ENCODE measurements around the gene NQO1. TPM values are rescaled to one million over a fixed set of nuclear protein-coding genes. Genes with fewer than 3 reads are reported as not detected.

Gene NQO1
- total and polyA plus RNA-seq, 9 of the 15 experiments (the other 6 are each of a cell fraction or from before 2014, with no cell fraction given): 96.7 to 198 (median 122) TPM

GRCh38 chr16:69761983-69762813 lies 35.8 kb upstream of the NQO1 start, which contains the start of gene WWP2 (continued):
- TF ChIP-seq SFPQ (IDR thresholded peaks at IDR 0.05; ENCODE audit: low read depth, low read length): no peak
- no peak for TF ChIP-seq GATAD2A (IDR thresholded peaks at IDR 0.05)
- peak; percentile 26 for TF ChIP-seq ASH1L (IDR thresholded peaks at IDR 0.05; ENCODE audit: borderline replicate concordance, low read depth, partially characterized antibody)
- TF ChIP-seq SAP30 (IDR thresholded peaks at IDR 0.05; ENCODE audit: borderline replicate concordance, insufficient read depth, low read depth, low read length, poor library complexity, severe bottlenecking): peak; percentile 72
- no peak for TF ChIP-seq NELFE (IDR thresholded peaks at IDR 0.05; ENCODE audit: insufficient read depth, insufficient read length)
- TF ChIP-seq ZNF263 (CRISPR knock-in tag; IDR thresholded peaks at IDR 0.05; ENCODE audit: borderline replicate concordance): no peak
- no peak for TF ChIP-seq KHSRP (IDR thresholded peaks at IDR 0.05)
- no peak for TF ChIP-seq RBM22 (IDR thresholded peaks at IDR 0.05; ENCODE audit: low read depth, low read length, poor library complexity, severe bottlenecking)
- TF ChIP-seq, protein P1, sequence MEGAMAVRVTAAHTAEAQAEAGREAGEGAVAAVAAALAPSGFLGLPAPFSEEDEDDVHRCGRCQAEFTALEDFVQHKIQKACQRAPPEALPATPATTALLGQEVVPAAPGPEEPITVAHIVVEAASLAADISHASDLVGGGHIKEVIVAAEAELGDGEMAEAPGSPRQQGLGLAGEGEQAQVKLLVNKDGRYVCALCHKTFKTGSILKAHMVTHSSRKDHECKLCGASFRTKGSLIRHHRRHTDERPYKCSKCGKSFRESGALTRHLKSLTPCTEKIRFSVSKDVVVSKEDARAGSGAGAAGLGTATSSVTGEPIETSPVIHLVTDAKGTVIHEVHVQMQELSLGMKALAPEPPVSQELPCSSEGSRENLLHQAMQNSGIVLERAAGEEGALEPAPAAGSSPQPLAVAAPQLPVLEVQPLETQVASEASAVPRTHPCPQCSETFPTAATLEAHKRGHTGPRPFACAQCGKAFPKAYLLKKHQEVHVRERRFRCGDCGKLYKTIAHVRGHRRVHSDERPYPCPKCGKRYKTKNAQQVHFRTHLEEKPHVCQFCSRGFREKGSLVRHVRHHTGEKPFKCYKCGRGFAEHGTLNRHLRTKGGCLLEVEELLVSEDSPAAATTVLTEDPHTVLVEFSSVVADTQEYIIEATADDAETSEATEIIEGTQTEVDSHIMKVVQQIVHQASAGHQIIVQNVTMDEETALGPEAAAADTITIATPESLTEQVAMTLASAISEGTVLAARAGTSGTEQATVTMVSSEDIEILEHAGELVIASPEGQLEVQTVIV (CRISPR knock-in tag; IDR thresholded peaks at IDR 0.05; ENCODE audit: borderline replicate concordance): no peak
- TF ChIP-seq TRIM24 (IDR thresholded peaks at IDR 0.05): 0 out of 4 replicates have a peak, but pooled peaks of 1 of the 2 experiments have one; percentile 23
- TF ChIP-seq AFF4 (CRISPR knock-in tag; IDR thresholded peaks at IDR 0.05): no peak
- no peak for TF ChIP-seq HES1 (IDR thresholded peaks at IDR 0.05; ENCODE audit: low read depth)
- TF ChIP-seq, protein P2, sequence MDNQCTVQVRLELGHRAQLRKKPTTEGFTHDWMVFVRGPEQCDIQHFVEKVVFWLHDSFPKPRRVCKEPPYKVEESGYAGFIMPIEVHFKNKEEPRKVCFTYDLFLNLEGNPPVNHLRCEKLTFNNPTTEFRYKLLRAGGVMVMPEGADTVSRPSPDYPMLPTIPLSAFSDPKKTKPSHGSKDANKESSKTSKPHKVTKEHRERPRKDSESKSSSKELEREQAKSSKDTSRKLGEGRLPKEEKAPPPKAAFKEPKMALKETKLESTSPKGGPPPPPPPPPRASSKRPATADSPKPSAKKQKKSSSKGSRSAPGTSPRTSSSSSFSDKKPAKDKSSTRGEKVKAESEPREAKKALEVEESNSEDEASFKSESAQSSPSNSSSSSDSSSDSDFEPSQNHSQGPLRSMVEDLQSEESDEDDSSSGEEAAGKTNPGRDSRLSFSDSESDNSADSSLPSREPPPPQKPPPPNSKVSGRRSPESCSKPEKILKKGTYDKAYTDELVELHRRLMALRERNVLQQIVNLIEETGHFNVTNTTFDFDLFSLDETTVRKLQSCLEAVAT (IDR thresholded peaks at IDR 0.05): peak in 1 of 2 experiments; percentile 51; a peak in 1 of 4 replicates
- no peak for TF ChIP-seq SMAD1 (IDR thresholded peaks at IDR 0.05; ENCODE audit: low read depth, low read length, partially characterized antibody)
- TF ChIP-seq NFATC3 (IDR thresholded peaks at IDR 0.05): peak; percentile 59; the same call in 1 of the 2 replicates
- TF ChIP-seq ARID2 (IDR thresholded peaks at IDR 0.05): no peak

Measured in K562 (cell line).